Aorta (tissue), 5 donors: ENCODE data around the gene COL1A2. TPM values are rescaled to one million over a fixed set of nuclear protein-coding genes. Genes with fewer than 3 reads are reported as not detected.

Experiments
- ATAC-seq: fragments of 200-7000 bp; cut with Tn5 transposase; one replicate; pipeline ENCODE4 v1.9.1; 2022; ENCODE audit warnings: moderate library complexity; ENCODE audit not compliant: low FRiP score
- DNase-seq, 2 donors: peaks; one replicate each; pipeline ENCODE4 v3.0.0-alpha.2; 2020
- H3K27ac ChIP-seq, 2 donors: one replicate each; pipeline ENCODE4 v1.5.1; 2013; ENCODE audit warnings: low read length in 2 of 2, mild to moderate bottlenecking in 2 of 2, moderate library complexity in 2 of 2, control low read depth in 1 of 2, inconsistent platforms in 1 of 2, low read depth in 1 of 2
- H3K27me3 ChIP-seq, 2 donors: one replicate each; pipeline ENCODE4 v1.6.1; 2013; ENCODE audit warnings: control low read depth in 1 of 2, low read length in 1 of 2, mild to moderate bottlenecking in 1 of 2, moderate library complexity in 1 of 2; ENCODE audit not compliant: insufficient read depth in 2 of 2, control insufficient read depth in 1 of 2
- H3K36me3 ChIP-seq, 2 donors: one replicate each; pipeline ENCODE4 v1.6.1; 2013; ENCODE audit warnings: control low read depth in 1 of 2, low read length in 1 of 2, mild to moderate bottlenecking in 1 of 2; ENCODE audit not compliant: insufficient read depth in 2 of 2, control insufficient read depth in 1 of 2
- H3K4me1 ChIP-seq, 2 donors: one replicate each; pipeline ENCODE4 v1.6.1; 2013; ENCODE audit warnings: low read length in 2 of 2, control low read depth in 1 of 2, mild to moderate bottlenecking in 1 of 2, moderate library complexity in 1 of 2; ENCODE audit not compliant: insufficient read depth in 2 of 2, control insufficient read depth in 1 of 2
- H3K4me3 ChIP-seq, 2 donors: one replicate each; pipeline ENCODE4 v1.5.1; 2013; ENCODE audit warnings: low read length in 2 of 2, control low read depth in 1 of 2, mild to moderate bottlenecking in 1 of 2
- H3K9me3 ChIP-seq: one replicate; pipeline ENCODE4 v1.6.1; 2013; ENCODE audit warnings: mild to moderate bottlenecking, low read length; ENCODE audit not compliant: control insufficient read depth
- WGBS, 2 donors: extraction: QIAGEN DNeasy Blood & Tissue Kit; methylation state at CpG; one replicate each; pipeline ENCODE4 v1.1.7; 2013; 5-methylcytosine and 5-hydroxymethylcytosine counted together
- intact Hi-C, 2 donors: fragments of 100-400 bp; cut with DNase I; formaldehyde crosslinking; loops; one replicate each; pipeline versions ENCODE4 v1.14.2 to v1.15.0; 2022
- polyA plus RNA-seq, 2 donors: library from polyadenylated mRNA; stranded (reverse); fragments of 200-250 nt; gene quantifications; one replicate each; pipeline ENCODE4 v1.2.3, GENCODE V29; 2013
- total RNA-seq, 2 donors: library from RNA; stranded (reverse); fragmentation: NEBNext Ultra II Directional; extraction: Animal tissue kit (Norgen Biotek cat#: 25700); gene quantifications; one replicate each; pipeline ENCODE4 v1.2.1, GENCODE V29; 2021
- donor health status: healthy with polysubstance abuse.
- donor health status: Bipolar disorder and iron deficiency.
- donor health status: DM: no; HTN: no; CAD: no.
- donor health status: DM: no; HTN: no; CAD: no.
- donor health status: DM: yes; HTN: yes; CAD: no.

COL1A2 gene
- total and polyA plus RNA-seq, 4 donors = 282 to 1,770 (median 945) TPM

DNA sequence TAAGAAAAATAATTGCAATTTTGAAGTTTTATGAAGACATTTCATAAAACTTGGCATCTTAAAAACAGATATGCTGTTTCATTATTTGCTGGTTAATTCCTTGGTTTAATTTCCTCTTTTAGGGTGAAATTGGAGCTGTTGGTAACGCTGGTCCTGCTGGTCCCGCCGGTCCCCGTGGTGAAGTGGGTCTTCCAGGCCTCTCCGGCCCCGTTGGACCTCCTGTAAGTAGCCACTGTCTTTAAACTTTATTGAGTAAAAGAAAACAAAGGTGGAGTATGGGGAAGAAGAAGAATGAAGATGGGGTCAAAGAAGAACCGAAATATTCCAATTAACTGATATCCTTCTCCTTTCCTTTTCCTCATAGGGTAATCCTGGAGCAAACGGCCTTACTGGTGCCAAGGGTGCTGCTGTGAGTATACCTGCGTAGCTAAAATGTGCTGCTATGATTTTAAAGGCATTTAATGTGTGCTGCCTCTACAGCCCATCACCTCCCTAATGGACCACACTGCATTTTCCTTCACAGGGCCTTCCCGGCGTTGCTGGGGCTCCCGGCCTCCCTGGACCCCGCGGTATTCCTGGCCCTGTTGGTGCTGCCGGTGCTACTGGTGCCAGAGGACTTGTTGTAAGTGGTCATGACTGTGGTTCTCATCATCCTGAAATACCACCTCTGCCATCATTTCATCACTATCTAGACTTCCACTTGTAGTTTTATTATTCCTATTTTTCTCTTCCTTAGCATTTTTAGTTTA lies 14.7 kb downstream of the COL1A2 start:
- ATAC-seq = no peak
- no peaks in the 10 kb centered on the region for H3K9me3 ChIP-seq
- H3K4me1 ChIP-seq = peaks cover 0 to 3% of the 10 kb centered on the region in 2 donors
- 46 to 55% methylated on average over 15 of the region's 15 CpGs for WGBS, 2 donors
- no peaks in the 10 kb centered on the region for H3K27me3 ChIP-seq
- intact Hi-C loops = no loop called here
- no peak for DNase-seq
- peak overlapping the region in 1 of 2 donors; percentile 85 for H3K27ac ChIP-seq
- peaks cover 21 to 24% of the 10 kb centered on the region in 2 donors for H3K36me3 ChIP-seq
- no peak overlapping the region for H3K4me3 ChIP-seq

DNA sequence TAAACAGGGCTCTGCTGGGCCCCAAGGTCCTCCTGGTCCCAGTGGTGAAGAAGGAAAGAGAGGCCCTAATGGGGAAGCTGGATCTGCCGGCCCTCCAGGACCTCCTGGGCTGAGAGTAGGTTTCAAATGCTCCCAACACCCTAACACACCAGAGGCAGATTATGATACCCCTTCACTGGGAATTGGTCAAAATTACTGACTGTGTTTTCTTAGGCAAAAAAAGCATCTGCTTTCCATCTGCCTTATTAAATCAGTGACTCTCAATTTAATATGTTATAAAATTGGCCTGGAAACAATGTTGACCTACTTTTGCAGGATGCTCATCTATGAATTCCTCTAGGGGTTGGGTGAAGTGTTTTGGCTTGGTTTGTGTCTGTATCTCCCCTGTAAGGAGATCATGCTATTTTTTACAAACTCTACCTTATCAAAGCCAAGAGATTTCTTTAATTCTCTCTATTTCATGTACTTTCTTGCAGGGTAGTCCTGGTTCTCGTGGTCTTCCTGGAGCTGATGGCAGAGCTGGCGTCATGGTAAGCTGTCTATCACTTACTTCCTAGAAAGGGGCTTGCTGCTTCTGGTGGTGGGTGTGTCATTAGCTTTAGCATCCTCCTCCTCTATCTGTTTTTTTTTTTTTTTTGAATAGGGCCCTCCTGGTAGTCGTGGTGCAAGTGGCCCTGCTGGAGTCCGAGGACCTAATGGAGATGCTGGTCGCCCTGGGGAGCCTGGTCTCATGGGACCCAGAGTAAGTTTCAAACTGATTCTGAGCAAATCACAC lies 15.9 kb downstream of the COL1A2 start:
- WGBS, 2 donors = 19 to 21% methylated on average over 6 of the region's 6 CpGs
- ATAC-seq = no peak

GRCh38 chr7:94411188-94411466 lies 16.4 kb downstream of the COL1A2 start:
- no peaks in the 10 kb centered on the region for H3K27me3 ChIP-seq
- DNase-seq = no peak
- intact Hi-C loops = no loop called here
- peaks cover 16 to 18% of the 10 kb centered on the region in 2 donors for H3K36me3 ChIP-seq
- H3K9me3 ChIP-seq = no peaks in the 10 kb centered on the region
- H3K4me1 ChIP-seq = no peaks in the 10 kb centered on the region
- H3K27ac ChIP-seq = no peak overlapping the region
- no peak overlapping the region for H3K4me3 ChIP-seq
- ATAC-seq = no peak

More for the DNA sequence above, 15.9 kb downstream of the COL1A2 start:
- H3K27me3 ChIP-seq = no peaks in the 10 kb centered on the region
- H3K27ac ChIP-seq = no peak overlapping the region
- intact Hi-C loops = no loop called here
- no peaks in the 10 kb centered on the region for H3K9me3 ChIP-seq
- H3K36me3 ChIP-seq = peaks cover 19% of the 10 kb centered on the region in 2 donors
- DNase-seq = no peak
- H3K4me1 ChIP-seq = no peaks in the 10 kb centered on the region
- H3K4me3 ChIP-seq = no peak overlapping the region

DNA sequence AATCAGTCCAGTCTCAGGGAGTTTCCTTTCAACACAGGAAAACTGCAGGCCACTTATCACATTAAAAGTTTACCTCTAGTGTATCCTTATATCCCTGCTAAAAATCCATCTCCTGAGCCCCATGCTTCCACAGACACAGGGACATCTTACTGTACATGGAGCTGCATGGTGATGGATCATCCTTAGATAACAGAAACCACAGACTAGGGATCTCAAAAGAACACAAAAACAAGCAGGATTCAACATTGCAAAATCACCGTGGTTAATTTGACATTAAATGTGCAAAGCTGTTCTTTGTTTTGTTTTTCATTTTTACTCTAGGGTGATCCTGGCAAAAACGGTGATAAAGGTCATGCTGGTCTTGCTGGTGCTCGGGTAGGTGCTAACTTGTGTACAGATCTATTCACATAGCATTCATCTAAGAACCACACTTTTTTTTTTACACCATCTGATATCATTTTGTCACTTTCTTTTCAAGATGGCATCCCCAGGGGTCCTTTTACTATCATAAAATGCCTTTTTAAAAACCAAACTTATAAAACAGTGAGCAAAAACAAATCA lies 18.1 kb downstream of the COL1A2 start:
- H3K9me3 ChIP-seq = no peaks in the 10 kb centered on the region
- ATAC-seq (no peak), DNase-seq (no peak)
- peak overlapping the region; percentile 48 to 71 for H3K27ac ChIP-seq
- no peak overlapping the region for H3K4me3 ChIP-seq
- H3K36me3 ChIP-seq = peaks cover 18 to 20% of the 10 kb centered on the region in 2 donors
- 4 to 8% methylated on average over 3 of the region's 3 CpGs for WGBS, 2 donors
- H3K27me3 ChIP-seq = no peaks in the 10 kb centered on the region
- no peaks in the 10 kb centered on the region for H3K4me1 ChIP-seq
- intact Hi-C loops = no loop called here

GRCh38 chr7:94414481-94414880 lies 19.8 kb downstream of the COL1A2 start:
- Histone ChIP-seq H3K9me3 (no peaks in the 10 kb centered on the region), H3K4me3 (no peak overlapping the region), H3K36me3 (peaks cover 16% of the 10 kb centered on the region in 2 donors), H3K27ac (no peak overlapping the region), H3K4me1 (no peaks in the 10 kb centered on the region), H3K27me3 (no peaks in the 10 kb centered on the region)
- ATAC-seq (no peak), DNase-seq (no peak)
- intact Hi-C loops = no loop called here
- 5 to 6% methylated on average over 2 of the region's 2 CpGs for WGBS, 2 donors

DNA sequence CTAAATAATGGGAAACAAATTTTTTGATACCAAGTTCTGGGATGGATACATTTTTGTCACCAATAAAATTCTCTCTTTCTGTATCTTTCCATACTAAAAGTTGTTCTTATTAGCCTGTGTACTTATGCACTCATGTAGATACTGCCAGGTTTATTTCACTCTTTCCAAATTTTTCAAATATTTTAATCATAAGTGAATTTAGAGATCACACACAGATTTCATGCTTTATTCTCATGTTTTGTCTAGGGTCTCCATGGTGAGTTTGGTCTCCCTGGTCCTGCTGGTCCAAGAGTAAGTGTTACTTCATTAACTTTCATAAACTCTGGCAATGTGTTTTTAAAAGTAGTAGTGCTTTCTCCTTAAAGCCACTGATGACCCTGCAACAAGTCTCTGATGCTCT lies 20.3 kb downstream of the COL1A2 start:
- DNase-seq = no peak
- no peak for ATAC-seq
- H3K9me3 ChIP-seq = no peaks in the 10 kb centered on the region
- H3K36me3 ChIP-seq = peaks cover 14 to 16% of the 10 kb centered on the region in 2 donors
- H3K4me1 ChIP-seq = no peaks in the 10 kb centered on the region
- intact Hi-C loops = no loop called here
- no peaks in the 10 kb centered on the region for H3K27me3 ChIP-seq
- no peak overlapping the region for H3K27ac ChIP-seq
- no peak overlapping the region for H3K4me3 ChIP-seq

GRCh38 chr7:94417306-94417705 lies 22.6 kb downstream of the COL1A2 start:
- peak overlapping the region; percentile 10 to 54 for H3K27ac ChIP-seq
- WGBS, 2 donors = 52 to 66% methylated on average over 1 of the region's 1 CpG
- H3K27me3 ChIP-seq = no peaks in the 10 kb centered on the region
- no peaks in the 10 kb centered on the region for H3K9me3 ChIP-seq
- intact Hi-C loops = no loop called here
- no peaks in the 10 kb centered on the region for H3K4me1 ChIP-seq
- peaks cover 12 to 16% of the 10 kb centered on the region in 2 donors for H3K36me3 ChIP-seq
- ATAC-seq (no peak), DNase-seq (no peak)
- no peak overlapping the region for H3K4me3 ChIP-seq

DNA sequence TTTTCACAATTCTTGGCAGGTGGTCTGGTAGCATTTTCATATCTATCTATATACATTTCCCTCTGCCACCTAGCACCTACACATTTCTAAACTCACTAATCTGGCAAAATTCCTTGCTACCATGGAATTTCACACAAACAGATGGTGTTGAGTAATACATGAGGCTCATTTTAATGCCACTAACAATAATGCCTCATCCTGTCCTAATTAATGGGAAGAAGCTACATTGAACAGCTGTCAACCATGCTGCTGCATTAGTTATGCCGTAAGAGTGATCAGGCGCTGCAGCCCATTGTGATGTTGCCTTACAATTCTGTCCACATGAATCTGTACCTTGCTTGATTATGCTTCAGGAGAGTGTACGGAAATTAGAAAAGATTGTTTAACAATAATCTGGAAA lies 23.2 kb downstream of the COL1A2 start:
- Histone ChIP-seq H3K9me3 (no peaks in the 10 kb centered on the region), H3K36me3 (peaks cover 9 to 14% of the 10 kb centered on the region in 2 donors), H3K27ac (peak overlapping the region in 1 of 2 donors; percentile 13), H3K4me3 (no peak overlapping the region), H3K27me3 (no peaks in the 10 kb centered on the region), H3K4me1 (no peaks in the 10 kb centered on the region)
- WGBS, 2 donors = 56 to 57% methylated on average over 3 of the region's 3 CpGs
- DNase-seq (no peak), ATAC-seq (no peak)
- intact Hi-C loops = no loop called here

DNA sequence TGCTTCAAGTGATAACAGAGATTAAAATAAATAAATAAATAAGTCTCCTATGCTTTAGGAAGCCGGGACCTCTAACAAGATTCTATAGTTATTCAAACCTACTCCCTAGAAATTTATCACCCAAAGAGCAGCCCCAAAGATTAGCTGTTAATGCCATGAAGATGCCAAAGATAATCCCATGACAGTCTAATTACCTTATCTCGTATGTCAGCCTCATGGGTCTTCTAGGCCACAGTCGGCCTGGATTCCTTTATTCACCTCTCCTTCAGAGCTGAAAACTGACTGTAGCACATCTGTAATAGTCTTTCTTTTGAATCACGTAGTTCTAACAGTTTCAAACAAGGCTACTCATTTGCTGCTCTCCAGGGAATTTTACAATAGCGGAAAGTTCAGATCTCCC lies 24.2 kb downstream of the COL1A2 start:
- intact Hi-C loops = no loop called here
- H3K36me3 ChIP-seq = peaks cover 8 to 14% of the 10 kb centered on the region in 2 donors
- DNase-seq (no peak), ATAC-seq (no peak)
- 46 to 48% methylated on average over 5 of the region's 5 CpGs for WGBS, 2 donors
- H3K9me3 ChIP-seq = no peaks in the 10 kb centered on the region
- H3K4me3 ChIP-seq = no peak overlapping the region
- peak overlapping the region in 1 of 2 donors; percentile 71 for H3K27ac ChIP-seq
- no peaks in the 10 kb centered on the region for H3K4me1 ChIP-seq
- H3K27me3 ChIP-seq = no peaks in the 10 kb centered on the region
